Measurements from ENCODE around the gene HS3ST3A1.
"Not testable (repeated sequence)": the region's sequence is repeated elsewhere in the genome, so short reads cannot be mapped to it uniquely, and the experiment has no call there.

HS3ST3A1 gene

GRCh38 chr17:13538841-13539411, 62.8 kb downstream of the HS3ST3A1 start:
- no peak for DNase-seq (ENCODE audit: low read depth)

- DNase-seq (ENCODE audit: low read depth), result no peak
Observed at GRCh38 chr17:13537871-13538643, 63.7 kb downstream of the HS3ST3A1 start.

- DNase-seq (ENCODE audit: low read depth), result no peak
Observed at GRCh38 chr17:13537167-13537731, 64.5 kb downstream of the HS3ST3A1 start.

- DNase-seq (ENCODE audit: low read depth), result no peak
Observed at GRCh38 chr17:13534946-13535345, 66.8 kb downstream of the HS3ST3A1 start.

- DNase-seq (ENCODE audit: low read depth), result no peak
Observed at GRCh38 chr17:13531721-13532120, 70.0 kb downstream of the HS3ST3A1 start.

- no peak for DNase-seq (ENCODE audit: low read depth)
Observed at GRCh38 chr17:13525876-13526275, 75.9 kb downstream of the HS3ST3A1 start.

GRCh38 chr17:13523164-13523563, 78.6 kb downstream of the HS3ST3A1 start:
- DNase-seq (ENCODE audit: low read depth), result no peak

GRCh38 chr17:13522749-13523148, 79.0 kb downstream of the HS3ST3A1 start:
- no peak for DNase-seq (ENCODE audit: low read depth)

- no peak for DNase-seq (ENCODE audit: low read depth)
Observed at GRCh38 chr17:13521784-13522183, 79.9 kb downstream of the HS3ST3A1 start.

- DNase-seq (ENCODE audit: low read depth), result no peak
Observed at GRCh38 chr17:13520899-13521572, 80.7 kb downstream of the HS3ST3A1 start.

- no peak for DNase-seq (ENCODE audit: low read depth)
Observed at GRCh38 chr17:13518261-13519000, 83.3 kb downstream of the HS3ST3A1 start.

- no peak for DNase-seq (ENCODE audit: low read depth)
Observed at GRCh38 chr17:13513039-13513405, 88.7 kb downstream of the HS3ST3A1 start.

- DNase-seq (ENCODE audit: low read depth), result no peak
Observed at GRCh38 chr17:13510062-13510461, 91.7 kb downstream of the HS3ST3A1 start.

- no peak for DNase-seq (ENCODE audit: low read depth)
Observed at GRCh38 chr17:13509527-13509926, 92.2 kb downstream of the HS3ST3A1 start.

GRCh38 chr17:13508896-13509295, 92.8 kb downstream of the HS3ST3A1 start:
- no peak for DNase-seq (ENCODE audit: low read depth)

- DNase-seq (ENCODE audit: low read depth), result no peak
Observed at GRCh38 chr17:13503526-13503925, 98.2 kb downstream of the HS3ST3A1 start.

GRCh38 chr17:13502263-13502662, 99.5 kb downstream of the HS3ST3A1 start:
- no peak for DNase-seq (ENCODE audit: low read depth)

GRCh38 chr17:13500947-13501346, 100.8 kb downstream of the HS3ST3A1 start:
- DNase-seq (ENCODE audit: low read depth), result no peak

GRCh38 chr17:13498184-13498583, 103.5 kb downstream of the HS3ST3A1 start:
- DNase-seq (ENCODE audit: low read depth), result no peak

- DNase-seq (ENCODE audit: low read depth), result not testable (repeated sequence)
Observed at GRCh38 chr17:13496553-13497056, 105.1 kb downstream of the HS3ST3A1 start.

- DNase-seq (ENCODE audit: low read depth), result no peak
Observed at GRCh38 chr17:13495423-13495822, 106.3 kb downstream of the HS3ST3A1 start.

GRCh38 chr17:13492737-13493122, 109.0 kb downstream of the HS3ST3A1 start:
- no peak for DNase-seq (ENCODE audit: low read depth)

Measured in stimulated activated CD4-positive, alpha-beta T cell treated with anti-CD3 and anti-CD28 coated beads, Interleukin-2, amount 100 ng/mL, for 4 hours (primary cell).